Mesendoderm (in vitro differentiated cells): ENCODE results near the gene PARK7. TPM values are rescaled to one million over a fixed set of nuclear protein-coding genes. Genes with fewer than 3 reads are reported as not detected.
A peak's percentile ranks its signal among the peaks of the same experiment; 100 is the strongest.

Experiments
- DNase-seq: peaks from one replicate; pipeline ENCODE4 v3.0.0; 2013
- H2AK5ac ChIP-seq: 2 replicates; pipeline ENCODE4 v1.6.1; 2013; ENCODE audit warnings: low read length, inconsistent platforms
- H2BK120ac ChIP-seq: 2 replicates; pipeline ENCODE4 v1.6.1; 2013; ENCODE audit warnings: low read depth, mild to moderate bottlenecking, low read length, moderate library complexity, mixed read lengths
- H2BK15ac ChIP-seq: replicated peaks from 2 replicates; pipeline ENCODE4 v1.6.1; 2013; ENCODE audit warnings: low read depth, mild to moderate bottlenecking, moderate library complexity
- H2BK5ac ChIP-seq: 2 replicates; pipeline ENCODE4 v1.6.1; 2013; ENCODE audit warnings: low read length, inconsistent platforms
- H3K18ac ChIP-seq: 2 replicates; pipeline ENCODE4 v1.6.1; 2013; ENCODE audit warnings: mild to moderate bottlenecking, low read length, mixed read lengths
- H3K23ac ChIP-seq: one replicate; pipeline ENCODE4 v1.6.1; 2013; ENCODE audit warnings: low read length
- H3K27ac ChIP-seq: 2 replicates; pipeline ENCODE4 v1.5.1; 2013; ENCODE audit warnings: low read depth, mild to moderate bottlenecking, inconsistent platforms, low read length, moderate library complexity
- H3K27me3 ChIP-seq: 2 replicates; pipeline ENCODE4 v1.6.1; 2013; ENCODE audit warnings: low read length, control low read depth, mild to moderate bottlenecking, inconsistent platforms; ENCODE audit not compliant: insufficient read depth, poor library complexity
- H3K36me3 ChIP-seq: 2 replicates; pipeline ENCODE4 v1.6.1; 2013; ENCODE audit warnings: low read length, inconsistent platforms; ENCODE audit not compliant: control insufficient read depth, insufficient read depth
- H3K4ac ChIP-seq: one replicate; pipeline ENCODE4 v1.6.1; 2013; ENCODE audit warnings: low read depth, mild to moderate bottlenecking, low read length, moderate library complexity
- H3K4me1 ChIP-seq: 2 replicates; pipeline ENCODE4 v1.6.1; 2013; ENCODE audit warnings: low read depth, low read length, inconsistent platforms; ENCODE audit not compliant: control insufficient read depth
- H3K4me2 ChIP-seq: 2 replicates; pipeline ENCODE4 v1.6.1; 2013; ENCODE audit warnings: low read length
- H3K4me3 ChIP-seq: 2 replicates; pipeline ENCODE4 v1.5.1; 2013; ENCODE audit warnings: mild to moderate bottlenecking, low read length
- H3K56ac ChIP-seq: one replicate; pipeline ENCODE4 v1.6.1; 2013; ENCODE audit warnings: low read length
- H3K79me1 ChIP-seq: 2 replicates; pipeline ENCODE4 v1.6.1; 2013; ENCODE audit warnings: low read length, inconsistent platforms
- H3K79me2 ChIP-seq: 2 replicates; pipeline ENCODE4 v1.6.1; 2013; ENCODE audit warnings: mild to moderate bottlenecking, low read length; ENCODE audit not compliant: control insufficient read depth, insufficient read depth
- H3K9ac ChIP-seq: 2 replicates; pipeline ENCODE4 v1.6.1; 2013; ENCODE audit warnings: low read length, inconsistent platforms
- H4K5ac ChIP-seq: one replicate; pipeline ENCODE4 v1.6.1; 2013; ENCODE audit warnings: low read length
- H4K8ac ChIP-seq: one replicate; pipeline ENCODE4 v1.6.1; 2013; ENCODE audit warnings: low read depth, mild to moderate bottlenecking, control low read depth, low read length, moderate library complexity
- WGBS: extraction: QIAGEN DNeasy Blood & Tissue Kit; methylation state at CpG from one replicate; pipeline ENCODE4 v1.1.7; 2013; ENCODE audit warnings: low lambda C conversion rate, missing lambda C conversion rate; ENCODE audit not compliant: insufficient coverage; ENCODE audit errors: extremely low coverage; 5-methylcytosine and 5-hydroxymethylcytosine counted together
- polyA plus RNA-seq, 2 experiments: library from polyadenylated mRNA; stranded (reverse); fragments of 200-250 nt; gene quantifications; one replicate each; pipeline ENCODE4 v1.2.3, GENCODE V29; 2013

PARK7 gene
- 277 TPM for polyA plus RNA-seq (2013, experiment 1 of 2)
- polyA plus RNA-seq (2013, experiment 2 of 2): 273 TPM

GRCh38 chr1:7961216-7962013 is at the start of gene PARK7:
Gene PARK7, plus strand, starts transcription at chr1:7961711. Its CDS starts 1,075 bp downstream, at chr1:7962786.
- H2BK15ac ChIP-seq: no peak within 1 kb of the TSS
- DNase-seq: peak; percentile 100
- peak within 1 kb of the TSS; percentile 39 for H3K4me2 ChIP-seq
- no peak within 1 kb of the TSS for H2AK5ac ChIP-seq
- H2BK120ac ChIP-seq: no peak within 1 kb of the TSS
- no peak within 1 kb of the TSS for H4K5ac ChIP-seq
- peaks cover 5% of the 10 kb centered on the region for H3K36me3 ChIP-seq
- H3K9ac ChIP-seq: peak within 1 kb of the TSS; percentile 96
- H3K79me1 ChIP-seq: peaks cover 5% of the 10 kb centered on the region
- no peak within 1 kb of the TSS for H3K23ac ChIP-seq
- peaks cover 2% of the 10 kb centered on the region for H3K4me1 ChIP-seq
- peak within 1 kb of the TSS; percentile 81 for H3K27ac ChIP-seq
- no CpG with 5 or more reads among the region's 81 CpGs for WGBS
- H3K27me3 ChIP-seq: no peaks in the 10 kb centered on the region
- peaks cover 22% of the 10 kb centered on the region for H3K79me2 ChIP-seq
- H4K8ac ChIP-seq: no peak within 1 kb of the TSS
- H3K4me3 ChIP-seq: peak within 1 kb of the TSS; percentile 77
- peak within 1 kb of the TSS; percentile 95 for H3K4ac ChIP-seq
- peak within 1 kb of the TSS; percentile 88 for H3K18ac ChIP-seq
- peak within 1 kb of the TSS; percentile 85 for H2BK5ac ChIP-seq
- peak within 1 kb of the TSS; percentile 98 for H3K56ac ChIP-seq

GRCh38 chr1:7912145-7912544 is 49.4 kb upstream of the PARK7 start:
- no peak overlapping the region for H3K23ac ChIP-seq
- no peak overlapping the region for H2BK5ac ChIP-seq
- no peaks in the 10 kb centered on the region for H3K36me3 ChIP-seq
- H4K5ac ChIP-seq: no peak overlapping the region
- H3K4me1 ChIP-seq: peaks cover 2% of the 10 kb centered on the region
- H3K9ac ChIP-seq: no peak overlapping the region
- no peak overlapping the region for H3K27ac ChIP-seq
- no peak overlapping the region for H2BK15ac ChIP-seq
- WGBS: no CpG with 5 or more reads among the region's 3 CpGs
- H2BK120ac ChIP-seq: no peak overlapping the region
- DNase-seq: no peak
- peak overlapping the region; percentile 46 for H3K4ac ChIP-seq
- H3K79me2 ChIP-seq: no peaks in the 10 kb centered on the region
- H4K8ac ChIP-seq: no peak overlapping the region
- no peak overlapping the region for H3K4me2 ChIP-seq
- no peak overlapping the region for H2AK5ac ChIP-seq
- H3K27me3 ChIP-seq: no peaks in the 10 kb centered on the region
- peak overlapping the region; percentile 8 for H3K56ac ChIP-seq
- H3K79me1 ChIP-seq: no peaks in the 10 kb centered on the region
- no peak overlapping the region for H3K18ac ChIP-seq
- no peak overlapping the region for H3K4me3 ChIP-seq

- H3K9ac ChIP-seq: peak overlapping the region; percentile 49
- H3K27ac ChIP-seq: peak overlapping the region; percentile 16
- H3K18ac ChIP-seq: peak overlapping the region; percentile 84
- no CpG with 5 or more reads among the region's 18 CpGs for WGBS
- H2BK15ac ChIP-seq: no peak overlapping the region
- no peaks in the 10 kb centered on the region for H3K27me3 ChIP-seq
- H3K23ac ChIP-seq: no peak overlapping the region
- H3K4ac ChIP-seq: peak overlapping the region; percentile 49
- H3K4me1 ChIP-seq: peaks cover 2% of the 10 kb centered on the region
- H3K36me3 ChIP-seq: no peaks in the 10 kb centered on the region
- no peak overlapping the region for H4K8ac ChIP-seq
- no peaks in the 10 kb centered on the region for H3K79me2 ChIP-seq
- no peak overlapping the region for H2AK5ac ChIP-seq
- peak overlapping the region; percentile 70 for H3K56ac ChIP-seq
- H2BK5ac ChIP-seq: peak overlapping the region; percentile 67
- no peak overlapping the region for H3K4me3 ChIP-seq
- no peak overlapping the region for H4K5ac ChIP-seq
- H3K79me1 ChIP-seq: no peaks in the 10 kb centered on the region
- H2BK120ac ChIP-seq: no peak overlapping the region
- H3K4me2 ChIP-seq: no peak overlapping the region
- peak; percentile 67 for DNase-seq
These were observed 48.6 kb upstream of the PARK7 start for GRCh38 chr1:7912743-7913557.

GRCh38 chr1:7915826-7916500 is 45.5 kb upstream of the PARK7 start:
- Histone ChIP-seq H4K5ac (no peak overlapping the region), H2AK5ac (no peak overlapping the region), H3K36me3 (no peaks in the 10 kb centered on the region), H3K79me1 (no peaks in the 10 kb centered on the region), H4K8ac (no peak overlapping the region), H3K27ac (no peak overlapping the region), H3K4me3 (no peak overlapping the region), H3K27me3 (no peaks in the 10 kb centered on the region), H3K4me2 (no peak overlapping the region), H3K4ac (no peak overlapping the region), H2BK5ac (no peak overlapping the region), H3K4me1 (peaks cover 2% of the 10 kb centered on the region), H3K9ac (no peak overlapping the region), H3K23ac (no peak overlapping the region), H3K79me2 (no peaks in the 10 kb centered on the region), H2BK120ac (no peak overlapping the region), H3K18ac (no peak overlapping the region), H2BK15ac (no peak overlapping the region), H3K56ac (no peak overlapping the region)
- no CpG with 5 or more reads among the region's 5 CpGs for WGBS
- no peak for DNase-seq

- H3K4me1 ChIP-seq: peaks cover 2% of the 10 kb centered on the region
- no peak for DNase-seq
- no peak overlapping the region for H2BK120ac ChIP-seq
- no peak overlapping the region for H3K4me2 ChIP-seq
- no peak overlapping the region for H2BK5ac ChIP-seq
- no peak overlapping the region for H3K56ac ChIP-seq
- H3K4me3 ChIP-seq: no peak overlapping the region
- no peak overlapping the region for H3K27ac ChIP-seq
- no peaks in the 10 kb centered on the region for H3K79me1 ChIP-seq
- no peaks in the 10 kb centered on the region for H3K27me3 ChIP-seq
- no peak overlapping the region for H4K5ac ChIP-seq
- no peaks in the 10 kb centered on the region for H3K79me2 ChIP-seq
- H3K4ac ChIP-seq: no peak overlapping the region
- no peak overlapping the region for H3K18ac ChIP-seq
- H2AK5ac ChIP-seq: no peak overlapping the region
- no peak overlapping the region for H3K23ac ChIP-seq
- no peak overlapping the region for H2BK15ac ChIP-seq
- WGBS: no CpG with 5 or more reads among the region's 2 CpGs
- no peak overlapping the region for H4K8ac ChIP-seq
- no peaks in the 10 kb centered on the region for H3K36me3 ChIP-seq
- H3K9ac ChIP-seq: no peak overlapping the region
These were observed 45.0 kb upstream of the PARK7 start for GRCh38 chr1:7916501-7916830.
